HepG2 (cell line): ENCODE results near the gene LARP7. TPM values are rescaled to one million over a fixed set of nuclear protein-coding genes. Genes with fewer than 3 reads are reported as not detected.

Experiments used
- microRNA counts: library from miRNA; unstranded; fragments of <30 nt; microRNA quantifications from one replicate; lab custom pipeline; 2015
- microRNA-seq: library from miRNA; unstranded; fragments of <30 nt; microRNA quantifications from one replicate; pipeline ENCODE4, GENCODE V29; 2020
- polyA plus RNA-seq, 8 experiments: library from polyadenylated mRNA; depleted of rRNA in 3 of 8; stranded (reverse) in 7 of 8; unstranded in 1 of 8; fragments of >200 nt; fragmentation: Illumina TruSeq in 4 of 8; extraction: Trizol in 4 of 8; gene quantifications; 2 replicates each; pipeline versions ENCODE4 v1.2.1 to v1.2.3, GENCODE V29; 2011 to 2016; ENCODE audit warnings: low read depth in 4 of 8, missing spikeins in 1 of 8, mixed read lengths in 1 of 8; ENCODE audit not compliant: insufficient read depth in 1 of 8
- small RNA-seq, 3 experiments: library from RNA; depleted of rRNA; stranded (forward); fragments of <200 nt; gene quantifications; one replicate each; pipeline ENCODE3, GENCODE V24; 2012; ENCODE audit warnings: low read depth in 2 of 3, low replicate concordance in 1 of 3; ENCODE audit not compliant: insufficient read length in 3 of 3, insufficient read depth in 2 of 3
- total RNA-seq, 5 experiments: library from RNA; depleted of rRNA; stranded (reverse); fragments of >200 nt; fragmentation: Illumina TruSeq; extraction: Trizol; gene quantifications; 2 replicates each; pipeline ENCODE4 v1.2.3, GENCODE V29; 2016; ENCODE audit warnings: low read depth in 1 of 5

LARP7 gene
- total and polyA plus RNA-seq, 2 of the 13 experiments (the other 11 are each of a cell fraction or from before 2014, with no cell fraction given) = 9.7 to 37.1 TPM

MicroRNAs encoded within 50 kb of the gene (microRNA counts, 767-probe panel; counts per million panel counts)
- not detected for microRNA hsa-miR-302a-3p (lab: Ali Mortazavi, UCI)
- not detected for microRNA hsa-miR-302b-3p (lab: Ali Mortazavi, UCI)
- not detected for microRNA hsa-miR-302c-3p (lab: Ali Mortazavi, UCI)
- microRNA hsa-miR-302d-3p (lab: Ali Mortazavi, UCI) = 34,540 counts per million, percentile 15 among the panel's probes with 10 or more counts
- not detected for microRNA hsa-miR-367-3p (lab: Ali Mortazavi, UCI)

Small RNAs within 50 kb of the gene (microRNA-seq; reads per million reads assigned to microRNA genes)
- gene MIR302A = not detected
- not detected for gene MIR302B
- gene MIR302C = not detected
- not detected for gene MIR302D
- not detected for gene MIR367

Small RNAs within 50 kb of the gene (small RNA-seq; reads per million reads assigned to genes)
- 0.31 to 1.9 (median 0.33) reads per million in 3 experiments for gene MIR302A
- gene MIR302C = 0 to 1.9 (median 1.3) reads per million in 3 experiments
- 0 reads per million in 3 experiments for gene MIR302D
- gene MIR367 = 0 reads per million in 3 experiments
- gene WRBP1 = 0 reads per million in 3 experiments

Other genes with a start within 250 kb of the LARP7 start
- not detected in 2 replicates for gene NEUROG2, start 121.0 kb upstream of the LARP7 start, total RNA-seq (2016; rRNA removed; fragmentation: Illumina TruSeq; extraction: Trizol)
- gene NEUROG2, start 121.0 kb upstream of the LARP7 start, polyA plus RNA-seq (2011; rRNA removed) = not detected in 2 replicates
- 14.0 and 15.9 TPM in 2 replicates for gene ZGRF1, start 234 bp upstream of the LARP7 start, total RNA-seq (2016; rRNA removed; fragmentation: Illumina TruSeq; extraction: Trizol)
- 5.6 and 8.6 TPM in 2 replicates for gene ZGRF1, start 234 bp upstream of the LARP7 start, polyA plus RNA-seq (2011; rRNA removed)